Measurements from ENCODE around the gene ZNF577.

Gene ZNF577

GRCh38 chr19:51903192-51903591, 15.4 kb upstream of the ZNF577 start:
- Histone ChIP-seq H3K9me3 (ENCODE audit: insufficient read depth, low read length) (peaks cover 65% of the 10 kb centered on the region), H3K36me3 (ENCODE audit: insufficient read depth, insufficient read length, low read length) (peaks cover 51% of the 10 kb centered on the region), H3K4me1 (ENCODE audit: insufficient read depth, insufficient read length) (no peaks in the 10 kb centered on the region), H3K4me3 (ENCODE audit: insufficient read length, low read depth) (peak overlapping the region; percentile 8), H3K27me3 (ENCODE audit: insufficient read depth, insufficient read length) (no peaks in the 10 kb centered on the region), H3K9ac (ENCODE audit: insufficient read length, low read depth) (no peak overlapping the region)
- no peak for DNase-seq (ENCODE audit: low read depth, low spot score)
- TF ChIP-seq YY1 (IDR thresholded peaks at IDR 0.05; ENCODE audit: insufficient read depth, insufficient read length) (no peak), ZNF274 (IDR thresholded peaks at IDR 0.05; ENCODE audit: low read depth, low read length) (no peak), SUZ12 (IDR thresholded peaks at IDR 0.05; ENCODE audit: extremely low read depth, insufficient read depth, insufficient read length) (no peak)

GRCh38 chr19:51901860-51902259, 14.1 kb upstream of the ZNF577 start:
- Histone ChIP-seq H3K9ac (ENCODE audit: insufficient read length, low read depth) (no peak overlapping the region), H3K4me1 (ENCODE audit: insufficient read depth, insufficient read length) (no peaks in the 10 kb centered on the region), H3K27me3 (ENCODE audit: insufficient read depth, insufficient read length) (no peaks in the 10 kb centered on the region), H3K9me3 (ENCODE audit: insufficient read depth, low read length) (peaks cover 68% of the 10 kb centered on the region), H3K4me3 (ENCODE audit: insufficient read length, low read depth) (no peak overlapping the region), H3K36me3 (ENCODE audit: insufficient read depth, insufficient read length, low read length) (peaks cover 64% of the 10 kb centered on the region)
- DNase-seq (ENCODE audit: low read depth, low spot score): no peak
- no peak for TF ChIP-seq YY1 (IDR thresholded peaks at IDR 0.05; ENCODE audit: insufficient read depth, insufficient read length)
- TF ChIP-seq SUZ12 (IDR thresholded peaks at IDR 0.05; ENCODE audit: extremely low read depth, insufficient read depth, insufficient read length): no peak
- TF ChIP-seq ZNF274 (IDR thresholded peaks at IDR 0.05; ENCODE audit: low read depth, low read length): no peak

DNA sequence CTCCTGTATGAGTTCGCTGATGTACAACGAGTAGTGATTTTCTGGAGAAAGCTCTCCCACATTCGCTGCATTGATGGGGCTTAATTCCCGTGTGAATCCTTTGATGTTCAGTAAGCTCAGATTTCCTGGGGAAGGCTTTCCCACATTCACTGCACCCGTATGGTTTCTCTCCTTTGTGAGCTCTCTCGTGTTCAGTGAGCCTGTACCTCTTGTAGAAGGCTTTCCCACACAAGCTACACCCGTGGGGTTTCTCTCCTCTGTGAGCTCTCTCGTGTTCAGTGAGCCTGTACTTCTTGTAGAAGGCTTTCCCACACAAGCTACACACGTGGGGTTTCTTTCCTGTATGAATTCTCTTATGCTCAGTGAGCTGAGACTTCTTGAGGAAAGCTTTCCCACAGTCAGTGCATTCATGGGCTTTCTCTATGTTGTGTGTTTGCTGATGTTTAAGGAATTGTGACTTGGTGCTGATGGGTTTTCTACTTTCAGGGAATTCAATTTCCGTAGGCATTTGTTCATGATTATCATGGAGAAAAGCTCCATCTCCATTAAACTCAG, 3.5 kb upstream of the ZNF577 start:
- Histone ChIP-seq H3K27me3 (ENCODE audit: insufficient read depth, insufficient read length) (no peaks in the 10 kb centered on the region), H3K9ac (ENCODE audit: insufficient read length, low read depth) (no peak overlapping the region), H3K4me3 (ENCODE audit: insufficient read length, low read depth) (no peak overlapping the region), H3K36me3 (ENCODE audit: insufficient read depth, insufficient read length, low read length) (peaks cover 66% of the 10 kb centered on the region), H3K9me3 (ENCODE audit: insufficient read depth, low read length) (peaks cover 72% of the 10 kb centered on the region), H3K4me1 (ENCODE audit: insufficient read depth, insufficient read length) (no peaks in the 10 kb centered on the region)
- no peak for TF ChIP-seq ZNF274 (IDR thresholded peaks at IDR 0.05; ENCODE audit: low read depth, low read length)
- no peak for TF ChIP-seq SUZ12 (IDR thresholded peaks at IDR 0.05; ENCODE audit: extremely low read depth, insufficient read depth, insufficient read length)
- TF ChIP-seq YY1 (IDR thresholded peaks at IDR 0.05; ENCODE audit: insufficient read depth, insufficient read length): no peak
- no peak for DNase-seq (ENCODE audit: low read depth, low spot score)

- H3K4me1 ChIP-seq (ENCODE audit: insufficient read depth, insufficient read length): no peaks in the 10 kb centered on the region
- H3K9me3 ChIP-seq (ENCODE audit: insufficient read depth, low read length): peaks cover 75% of the 10 kb centered on the region
- DNase-seq (ENCODE audit: low read depth, low spot score): no peak
- H3K4me3 ChIP-seq (ENCODE audit: insufficient read length, low read depth): no peak overlapping the region
- no peak overlapping the region for H3K9ac ChIP-seq (ENCODE audit: insufficient read length, low read depth)
- TF ChIP-seq ZNF274 (IDR thresholded peaks at IDR 0.05; ENCODE audit: low read depth, low read length): no peak
- TF ChIP-seq YY1 (IDR thresholded peaks at IDR 0.05; ENCODE audit: insufficient read depth, insufficient read length): no peak
- TF ChIP-seq SUZ12 (IDR thresholded peaks at IDR 0.05; ENCODE audit: extremely low read depth, insufficient read depth, insufficient read length): no peak
- H3K27me3 ChIP-seq (ENCODE audit: insufficient read depth, insufficient read length): no peaks in the 10 kb centered on the region
- H3K36me3 ChIP-seq (ENCODE audit: insufficient read depth, insufficient read length, low read length): peaks cover 55% of the 10 kb centered on the region
Observed at GRCh38 chr19:51889934-51890333, 2.2 kb upstream of the ZNF577 start.

DNA sequence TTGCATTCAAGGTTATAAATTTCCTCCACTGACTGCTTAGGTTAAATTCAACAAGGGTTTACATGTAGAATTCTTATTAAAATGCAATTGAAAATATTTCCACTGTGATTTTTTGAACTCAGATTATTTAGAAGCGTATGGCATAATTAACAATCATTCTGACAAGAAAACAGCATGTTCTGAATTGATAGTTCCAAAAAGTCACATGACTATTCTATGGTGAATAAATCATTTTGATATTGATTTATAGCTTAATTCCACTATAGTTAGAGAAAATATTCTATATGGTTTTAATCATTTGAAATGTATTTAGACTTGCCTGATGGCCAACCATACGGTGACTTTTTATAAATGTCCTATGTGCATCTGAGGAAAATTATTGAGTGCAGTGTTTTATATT, 3.0 kb downstream of the ZNF577 start:
- no peak overlapping the region for H3K9ac ChIP-seq (ENCODE audit: insufficient read length, low read depth)
- TF ChIP-seq ZNF274 (IDR thresholded peaks at IDR 0.05; ENCODE audit: low read depth, low read length): no peak
- no peak for TF ChIP-seq YY1 (IDR thresholded peaks at IDR 0.05; ENCODE audit: insufficient read depth, insufficient read length)
- no peak for TF ChIP-seq SUZ12 (IDR thresholded peaks at IDR 0.05; ENCODE audit: extremely low read depth, insufficient read depth, insufficient read length)
- H3K9me3 ChIP-seq (ENCODE audit: insufficient read depth, low read length): peaks cover 40% of the 10 kb centered on the region
- H3K4me1 ChIP-seq (ENCODE audit: insufficient read depth, insufficient read length): no peaks in the 10 kb centered on the region
- peaks cover 22% of the 10 kb centered on the region for H3K36me3 ChIP-seq (ENCODE audit: insufficient read depth, insufficient read length, low read length)
- DNase-seq (ENCODE audit: low read depth, low spot score): no peak
- no peaks in the 10 kb centered on the region for H3K27me3 ChIP-seq (ENCODE audit: insufficient read depth, insufficient read length)
- no peak overlapping the region for H3K4me3 ChIP-seq (ENCODE audit: insufficient read length, low read depth)

DNA sequence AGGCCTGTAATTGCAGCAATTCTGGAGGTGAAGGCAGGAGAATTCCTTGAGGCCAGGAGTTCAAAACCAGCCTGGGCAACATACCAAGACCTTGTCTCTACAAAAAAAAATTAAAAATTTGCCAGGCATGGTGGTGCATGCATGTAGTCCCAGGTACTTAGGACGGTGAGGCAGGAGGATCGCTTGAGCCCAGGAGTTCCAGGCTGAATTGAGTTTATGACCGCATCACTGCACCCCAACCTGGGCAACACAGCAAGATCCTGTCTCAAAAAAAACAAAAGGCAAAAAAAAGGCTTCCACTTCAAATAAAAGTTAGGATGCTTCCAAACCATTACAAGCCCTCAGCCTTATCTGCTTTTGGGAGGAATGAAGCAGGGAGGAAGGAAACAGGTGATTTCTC, 5.2 kb downstream of the ZNF577 start:
- H3K4me3 ChIP-seq (ENCODE audit: insufficient read length, low read depth): no peak overlapping the region
- TF ChIP-seq YY1 (IDR thresholded peaks at IDR 0.05; ENCODE audit: insufficient read depth, insufficient read length) (no peak), ZNF274 (IDR thresholded peaks at IDR 0.05; ENCODE audit: low read depth, low read length) (no peak), SUZ12 (IDR thresholded peaks at IDR 0.05; ENCODE audit: extremely low read depth, insufficient read depth, insufficient read length) (no peak)
- DNase-seq (ENCODE audit: low read depth, low spot score): no peak
- H3K27me3 ChIP-seq (ENCODE audit: insufficient read depth, insufficient read length): no peaks in the 10 kb centered on the region
- peaks cover 33% of the 10 kb centered on the region for H3K36me3 ChIP-seq (ENCODE audit: insufficient read depth, insufficient read length, low read length)
- H3K4me1 ChIP-seq (ENCODE audit: insufficient read depth, insufficient read length): no peaks in the 10 kb centered on the region
- H3K9ac ChIP-seq (ENCODE audit: insufficient read length, low read depth): no peak overlapping the region
- peaks cover 43% of the 10 kb centered on the region for H3K9me3 ChIP-seq (ENCODE audit: insufficient read depth, low read length)

DNA sequence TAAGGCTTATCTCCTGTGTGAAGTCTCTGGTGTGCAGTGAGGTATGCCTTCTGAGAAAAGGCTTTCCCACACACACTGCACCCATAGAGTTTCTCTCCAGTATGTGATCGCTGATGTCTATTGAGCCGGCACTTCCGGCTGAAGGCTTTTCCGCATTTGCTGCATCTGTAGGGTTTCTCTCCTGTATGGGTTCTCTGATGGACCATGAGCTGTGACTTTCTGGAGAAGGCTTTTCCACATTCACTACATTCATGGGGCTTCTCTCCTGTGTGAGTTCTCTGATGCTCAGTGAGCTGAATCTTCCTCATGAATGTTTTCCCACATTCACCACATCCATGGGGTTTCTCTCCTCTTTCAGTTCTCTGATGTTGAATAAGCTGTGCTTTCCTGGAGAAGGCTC, 14.7 kb downstream of the ZNF577 start:
- TF ChIP-seq ZNF274 (IDR thresholded peaks at IDR 0.05; ENCODE audit: low read depth, low read length) (peak; percentile 88), SUZ12 (IDR thresholded peaks at IDR 0.05; ENCODE audit: extremely low read depth, insufficient read depth, insufficient read length) (no peak)
- H3K4me1 ChIP-seq (ENCODE audit: insufficient read depth, insufficient read length): no peaks in the 10 kb centered on the region
- no peak for DNase-seq (ENCODE audit: low read depth, low spot score)
- H3K36me3 ChIP-seq (ENCODE audit: insufficient read depth, insufficient read length, low read length): peaks cover 60% of the 10 kb centered on the region
- no peaks in the 10 kb centered on the region for H3K27me3 ChIP-seq (ENCODE audit: insufficient read depth, insufficient read length)
- H3K9me3 ChIP-seq (ENCODE audit: insufficient read depth, low read length): peaks cover 83% of the 10 kb centered on the region
- H3K4me3 ChIP-seq (ENCODE audit: insufficient read length, low read depth): no peak overlapping the region
- H3K9ac ChIP-seq (ENCODE audit: insufficient read length, low read depth): no peak overlapping the region

Measured in NT2/D1 (cell line).